IMR-90 (cell line): Measurements from ENCODE around the gene CD300LB.

Experiments
- CTCF ChIP-seq: conservative IDR thresholded peaks from 2 replicates; pipeline ENCODE4 v1.5.1; 2012; ENCODE audit warnings: mild to moderate bottlenecking, low read depth, low read length, improper control_type of control experiment
- MXI1 ChIP-seq: IDR thresholded peaks from 2 replicates; pipeline ENCODE4 v1.6.1; 2012; ENCODE audit warnings: low read depth, mild to moderate bottlenecking, low read length, moderate library complexity, borderline replicate concordance
- NFE2L2 ChIP-seq: fragments of 150-350 bp; IDR thresholded peaks from 2 replicates; pipeline ENCODE4 v1.6.1; 2016; ENCODE audit warnings: low read depth, mild to moderate bottlenecking, low read length
- POLR2A ChIP-seq: IDR thresholded peaks from 2 replicates; pipeline ENCODE4 v1.6.1; 2012; ENCODE audit warnings: mild to moderate bottlenecking, low read depth, low read length
- RAD21 ChIP-seq: IDR thresholded peaks from 2 replicates; pipeline ENCODE4 v1.6.1; 2012; ENCODE audit warnings: low read length, improper control_type of control experiment
- SMC3 ChIP-seq: fragments of 150-350 bp; IDR thresholded peaks from 2 replicates; pipeline ENCODE4 v1.6.1; 2016; ENCODE audit warnings: low read depth, mild to moderate bottlenecking, antibody characterized with exemption, low read length, moderate library complexity
- TF ChIP-seq, protein P1 (sequence below): fragments of 150-350 bp; IDR thresholded peaks from 2 replicates; pipeline ENCODE4 v1.6.1; 2017; ENCODE audit warnings: mild to moderate bottlenecking, antibody characterized with exemption, low read length, low read depth

- TF ChIP-seq CTCF (no peak), NFE2L2 (no peak), RAD21 (no peak), POLR2A (no peak), SMC3 (no peak), MXI1 (no peak)
- TF ChIP-seq, protein P1, sequence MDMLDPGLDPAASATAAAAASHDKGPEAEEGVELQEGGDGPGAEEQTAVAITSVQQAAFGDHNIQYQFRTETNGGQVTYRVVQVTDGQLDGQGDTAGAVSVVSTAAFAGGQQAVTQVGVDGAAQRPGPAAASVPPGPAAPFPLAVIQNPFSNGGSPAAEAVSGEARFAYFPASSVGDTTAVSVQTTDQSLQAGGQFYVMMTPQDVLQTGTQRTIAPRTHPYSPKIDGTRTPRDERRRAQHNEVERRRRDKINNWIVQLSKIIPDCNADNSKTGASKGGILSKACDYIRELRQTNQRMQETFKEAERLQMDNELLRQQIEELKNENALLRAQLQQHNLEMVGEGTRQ = no peak
Measured at GRCh38 chr17:74529243-74529642, 2.0 kb downstream of the CD300LB start.
